Measurements from ENCODE around the gene RAB1B.
A peak's percentile ranks its signal among the peaks of the same experiment; 100 is the strongest.

GRCh38 chr11:66288671-66289547 is 20.5 kb downstream of the RAB1B start, which contains the start of gene YIF1A:
- no peak for TF ChIP-seq PPARA (CRISPR knock-in tag; IDR thresholded peaks at IDR 0.05; ENCODE audit: borderline replicate concordance)
- TF ChIP-seq ZC3H10 (CRISPR knock-in tag; IDR thresholded peaks at IDR 0.05), result peak; percentile 6; the same call in 1 of the 2 replicates
- no peak for TF ChIP-seq GLIS3 (CRISPR knock-in tag; IDR thresholded peaks at IDR 0.05)
- TF ChIP-seq ZNF8 (CRISPR knock-in tag; IDR thresholded peaks at IDR 0.05), result no peak
- TF ChIP-seq RARB (CRISPR knock-in tag; IDR thresholded peaks at IDR 0.05), result no peak
- TF ChIP-seq ARNTL (CRISPR knock-in tag; IDR thresholded peaks at IDR 0.05; ENCODE audit: borderline replicate concordance, low read depth), result no peak

All from SK-N-SH treated with all-trans-retinoic acid at 6 μM for 48 hours (cell line).